Upper lobe of right lung (tissue), 1 donor: Measurements from ENCODE around the gene CLCN4. TPM values are rescaled to one million over a fixed set of nuclear protein-coding genes. Genes with fewer than 3 reads are reported as not detected.

Experiments
- ATAC-seq: fragments of 200-7000 bp; cut with Tn5 transposase; one replicate; pipeline ENCODE4 v1.9.1; 2020; ENCODE audit warnings: mild to moderate bottlenecking, moderate library complexity
- DNase-seq: peaks from one replicate; pipeline ENCODE4 v3.0.0-alpha.2; 2020
- H3K27ac ChIP-seq: fragments of 200-600 bp; one replicate; pipeline ENCODE4 v1.8.0; 2022
- H3K27me3 ChIP-seq: fragments of 200-600 bp; one replicate; pipeline ENCODE4 v1.8.0; 2022; ENCODE audit warnings: mild to moderate bottlenecking
- H3K36me3 ChIP-seq: fragments of 200-600 bp; one replicate; pipeline ENCODE4 v1.8.0; 2022
- H3K4me1 ChIP-seq: fragments of 200-600 bp; one replicate; pipeline ENCODE4 v1.8.0; 2022
- H3K4me3 ChIP-seq: fragments of 200-600 bp; one replicate; pipeline ENCODE4 v1.8.0; 2022; ENCODE audit warnings: mild to moderate bottlenecking
- H3K9me3 ChIP-seq: fragments of 200-600 bp; one replicate; pipeline ENCODE4 v1.8.0; 2022
- intact Hi-C: fragments of 100-400 bp; cut with DNase I; formaldehyde crosslinking; loops from one replicate; pipeline ENCODE4 v1.11.0; 2022
- total RNA-seq: library from RNA; stranded (reverse); fragmentation: NEBNext Ultra II Directional; extraction: Animal tissue kit (Norgen Biotek cat#: 25700); gene quantifications from one replicate; pipeline ENCODE4 v1.2.1, GENCODE V29; 2021
- TF ChIP-seq, protein P1 (sequence below): fragments of 200-600 bp; IDR thresholded peaks from one replicate; pipeline ENCODE4 v1.8.0; 2022; ENCODE audit warnings: antibody characterized with exemption
- donor health status: DM: no; HTN: yes; CAD: no; lungs with severe emphysema.

CLCN4 gene
- total RNA-seq, 1 donor from 2014 or later = 9.8 TPM

DNA sequence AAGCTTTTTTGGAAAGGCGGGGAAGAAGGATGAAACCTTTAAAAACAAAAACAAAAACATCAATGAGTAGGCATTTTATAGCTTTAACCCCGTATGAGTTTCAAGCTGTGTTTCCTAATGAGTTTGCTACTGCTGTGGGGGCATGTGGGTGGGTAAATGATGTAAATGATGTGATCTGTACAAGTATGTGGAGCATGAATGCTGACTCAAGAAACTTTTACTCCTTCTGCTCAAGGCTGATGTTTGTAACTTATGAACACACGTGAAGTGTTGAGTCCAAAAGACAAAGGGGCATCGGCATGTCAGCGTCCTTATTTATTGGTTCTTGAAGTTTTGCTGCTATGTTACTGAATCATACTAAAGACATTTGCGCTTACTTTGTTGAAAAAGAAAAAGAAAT, 76.9 kb downstream of the CLCN4 start:
- DNase-seq (no peak), ATAC-seq (no peak)
- Histone ChIP-seq H3K9me3 (no peaks in the 10 kb centered on the region), H3K27me3 (no peaks in the 10 kb centered on the region), H3K36me3 (no peaks in the 10 kb centered on the region), H3K4me1 (no peaks in the 10 kb centered on the region), H3K27ac (no peak overlapping the region), H3K4me3 (no peak overlapping the region)
- TF ChIP-seq, protein P1, sequence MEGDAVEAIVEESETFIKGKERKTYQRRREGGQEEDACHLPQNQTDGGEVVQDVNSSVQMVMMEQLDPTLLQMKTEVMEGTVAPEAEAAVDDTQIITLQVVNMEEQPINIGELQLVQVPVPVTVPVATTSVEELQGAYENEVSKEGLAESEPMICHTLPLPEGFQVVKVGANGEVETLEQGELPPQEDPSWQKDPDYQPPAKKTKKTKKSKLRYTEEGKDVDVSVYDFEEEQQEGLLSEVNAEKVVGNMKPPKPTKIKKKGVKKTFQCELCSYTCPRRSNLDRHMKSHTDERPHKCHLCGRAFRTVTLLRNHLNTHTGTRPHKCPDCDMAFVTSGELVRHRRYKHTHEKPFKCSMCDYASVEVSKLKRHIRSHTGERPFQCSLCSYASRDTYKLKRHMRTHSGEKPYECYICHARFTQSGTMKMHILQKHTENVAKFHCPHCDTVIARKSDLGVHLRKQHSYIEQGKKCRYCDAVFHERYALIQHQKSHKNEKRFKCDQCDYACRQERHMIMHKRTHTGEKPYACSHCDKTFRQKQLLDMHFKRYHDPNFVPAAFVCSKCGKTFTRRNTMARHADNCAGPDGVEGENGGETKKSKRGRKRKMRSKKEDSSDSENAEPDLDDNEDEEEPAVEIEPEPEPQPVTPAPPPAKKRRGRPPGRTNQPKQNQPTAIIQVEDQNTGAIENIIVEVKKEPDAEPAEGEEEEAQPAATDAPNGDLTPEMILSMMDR = no peak
- intact Hi-C loops = no loop called here

DNA sequence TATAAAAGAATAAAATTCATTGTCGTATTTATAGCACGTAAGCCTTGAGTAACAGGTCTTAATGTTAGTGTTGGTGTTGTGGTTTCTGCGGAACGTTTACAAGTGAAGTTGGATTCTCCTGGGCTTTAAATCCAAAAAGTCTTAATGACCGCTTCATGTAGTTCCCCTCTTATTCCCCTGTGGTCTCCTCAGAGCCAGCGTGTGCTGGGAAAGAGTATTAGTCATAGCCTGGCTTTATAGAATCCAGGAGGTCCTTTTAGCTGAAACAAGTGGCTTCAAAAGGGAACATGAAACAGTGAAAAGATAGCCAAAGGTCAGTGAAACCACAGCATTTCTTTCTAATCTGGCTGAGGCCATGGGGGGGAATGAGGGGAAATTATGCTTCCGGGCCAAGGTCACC, 79.1 kb downstream of the CLCN4 start:
- intact Hi-C loops = no loop called here
- no peak for ATAC-seq
- H3K27ac ChIP-seq = no peak overlapping the region

DNA sequence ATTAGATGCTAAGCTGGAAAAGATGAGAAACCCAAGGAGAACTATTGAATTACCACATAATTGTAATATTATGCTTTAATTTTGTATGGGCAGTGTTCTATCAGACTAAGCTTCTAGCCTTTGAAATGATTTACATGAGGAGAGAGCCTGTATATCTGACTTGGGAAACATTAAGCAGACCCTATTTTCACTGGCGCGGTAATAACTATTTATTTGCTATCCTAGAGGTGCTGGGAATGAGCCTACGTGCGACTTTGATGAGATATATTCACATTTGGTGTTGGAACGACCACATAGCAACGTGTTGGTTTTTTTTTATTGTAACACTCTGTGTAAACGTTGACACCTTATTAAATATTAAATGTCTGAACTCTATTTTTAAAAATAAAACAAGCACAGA, 80.5 kb downstream of the CLCN4 start:
- intact Hi-C loops = no loop called here
- no peaks in the 10 kb centered on the region for H3K36me3 ChIP-seq
- no peaks in the 10 kb centered on the region for H3K9me3 ChIP-seq
- TF ChIP-seq, protein P1 = no peak
- ATAC-seq (no peak), DNase-seq (no peak)
- no peak overlapping the region for H3K27ac ChIP-seq
- no peaks in the 10 kb centered on the region for H3K27me3 ChIP-seq
- H3K4me1 ChIP-seq = no peaks in the 10 kb centered on the region
- H3K4me3 ChIP-seq = no peak overlapping the region

More for the DNA sequence above, 79.1 kb downstream of the CLCN4 start:
- TF ChIP-seq, protein P1 = no peak
- DNase-seq = no peak
- no peaks in the 10 kb centered on the region for H3K36me3 ChIP-seq
- no peaks in the 10 kb centered on the region for H3K9me3 ChIP-seq
- no peak overlapping the region for H3K4me3 ChIP-seq
- no peaks in the 10 kb centered on the region for H3K4me1 ChIP-seq
- no peaks in the 10 kb centered on the region for H3K27me3 ChIP-seq

DNA sequence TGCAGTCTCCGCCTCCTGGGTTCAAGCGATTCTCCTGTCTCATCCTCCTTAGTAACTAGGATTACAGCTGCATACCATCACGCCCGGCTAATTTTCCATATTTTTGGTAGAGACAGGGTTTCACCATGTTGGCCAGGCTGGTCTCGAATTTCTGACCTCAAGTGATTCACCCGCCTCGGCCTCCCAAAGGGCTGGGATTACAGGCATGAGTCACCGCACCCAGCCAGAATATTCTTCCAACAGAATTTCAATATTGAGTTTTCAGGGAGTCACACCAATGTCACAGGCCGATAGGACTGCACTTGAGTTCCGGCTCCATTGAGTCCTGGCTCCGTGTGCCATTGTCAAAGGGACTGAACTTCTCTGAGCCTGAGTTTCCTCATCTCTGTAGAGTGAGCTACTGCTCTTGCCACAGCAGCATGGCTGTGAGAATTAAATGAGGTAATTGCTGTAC, 82.9 kb downstream of the CLCN4 start:
- Histone ChIP-seq H3K9me3 (no peaks in the 10 kb centered on the region), H3K4me3 (no peak overlapping the region), H3K4me1 (no peaks in the 10 kb centered on the region), H3K27me3 (no peaks in the 10 kb centered on the region), H3K27ac (no peak overlapping the region), H3K36me3 (no peaks in the 10 kb centered on the region)
- TF ChIP-seq, protein P1 = no peak
- ATAC-seq (no peak), DNase-seq (no peak)
- intact Hi-C loops = no loop called here

DNA sequence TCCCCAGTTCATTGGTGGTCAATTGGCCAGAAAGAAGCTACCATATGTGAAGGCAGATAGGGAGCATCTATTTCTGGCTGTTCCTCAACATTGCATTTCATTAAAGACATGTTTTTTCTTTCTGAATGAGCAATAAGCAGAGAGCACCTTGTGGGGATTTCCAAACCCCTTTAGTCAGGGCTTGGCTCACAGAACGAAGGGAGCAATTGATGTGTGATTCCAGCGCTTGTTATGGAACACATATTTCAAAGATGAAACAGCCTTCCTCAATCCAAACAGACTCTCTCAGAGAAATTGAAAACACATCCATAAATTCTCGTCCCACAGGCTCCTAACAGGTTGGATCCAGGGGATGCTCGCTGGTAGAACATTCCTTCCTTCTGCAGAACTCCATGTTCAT, 84.1 kb downstream of the CLCN4 start:
- TF ChIP-seq, protein P1 = no peak
- Histone ChIP-seq H3K27me3 (no peaks in the 10 kb centered on the region), H3K9me3 (no peaks in the 10 kb centered on the region), H3K27ac (no peak overlapping the region), H3K36me3 (no peaks in the 10 kb centered on the region), H3K4me1 (no peaks in the 10 kb centered on the region), H3K4me3 (no peak overlapping the region)
- intact Hi-C loops = no loop called here
- ATAC-seq (no peak), DNase-seq (no peak)

DNA sequence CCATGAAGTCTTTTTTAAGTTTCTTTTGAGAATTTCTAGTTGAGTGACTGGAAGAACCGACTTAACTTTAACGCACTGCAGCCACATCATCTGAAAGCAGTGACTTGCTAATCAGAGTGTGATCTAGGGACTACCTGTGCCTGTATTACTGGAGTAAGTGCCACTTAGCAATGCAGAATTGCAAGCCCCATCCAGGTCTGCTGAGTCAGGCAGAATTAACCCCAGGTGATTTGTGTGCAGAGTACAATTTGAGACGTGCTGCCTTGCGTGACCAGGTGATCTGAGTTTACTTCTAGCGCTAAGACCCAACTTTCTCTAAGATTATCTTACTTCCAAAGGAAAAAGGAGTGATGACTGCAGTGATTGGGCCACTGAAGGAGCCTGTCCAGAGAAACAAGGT, 85.3 kb downstream of the CLCN4 start:
- Histone ChIP-seq H3K9me3 (no peaks in the 10 kb centered on the region), H3K4me3 (no peak overlapping the region), H3K4me1 (no peaks in the 10 kb centered on the region), H3K36me3 (no peaks in the 10 kb centered on the region), H3K27me3 (no peaks in the 10 kb centered on the region), H3K27ac (no peak overlapping the region)
- ATAC-seq (no peak), DNase-seq (no peak)
- intact Hi-C loops = no loop called here
- TF ChIP-seq, protein P1 = no peak
